PC-3 (cell line): ENCODE results near the gene FASN.

Experiments used
- CTCF ChIP-seq: fragments of 300-600 bp; sonication (generic); conservative IDR thresholded peaks from 2 replicates; pipeline ENCODE4 v1.5.1; 2017; ENCODE audit warnings: antibody characterized with exemption, low read depth, mild to moderate bottlenecking, low read length
- EZH2phosphoT487 ChIP-seq: fragments of 300-600 bp; sonication (generic); IDR thresholded peaks from 2 replicates; pipeline ENCODE4 v1.6.1; 2018; ENCODE audit warnings: mild to moderate bottlenecking, antibody characterized with exemption, low read length, borderline replicate concordance

- TF ChIP-seq CTCF = peak; percentile 10; the same call in 1 of the 2 replicates
- no peak for TF ChIP-seq EZH2phosphoT487
Observed at GRCh38 chr17:82062076-82062983, 35.7 kb downstream of the FASN start.
